NCI-H69 (cell line): Measurements from ENCODE around the gene FBXL22.

Experiments
- DNase-seq: peaks from one replicate; lab custom pipeline; 2025; lab: John Stamatoyannopoulos, UW

FBXL22 gene

GRCh38 chr15:63593705-63594671 is 3.2 kb upstream of the FBXL22 start:
- no peak for DNase-seq

GRCh38 chr15:63595065-63595464 is 2.1 kb upstream of the FBXL22 start:
- DNase-seq = no peak

GRCh38 chr15:63595688-63596087 is 1.5 kb upstream of the FBXL22 start:
- no peak for DNase-seq

GRCh38 chr15:63596676-63597037 is 530 bp upstream of the FBXL22 start:
- no peak for DNase-seq

DNA sequence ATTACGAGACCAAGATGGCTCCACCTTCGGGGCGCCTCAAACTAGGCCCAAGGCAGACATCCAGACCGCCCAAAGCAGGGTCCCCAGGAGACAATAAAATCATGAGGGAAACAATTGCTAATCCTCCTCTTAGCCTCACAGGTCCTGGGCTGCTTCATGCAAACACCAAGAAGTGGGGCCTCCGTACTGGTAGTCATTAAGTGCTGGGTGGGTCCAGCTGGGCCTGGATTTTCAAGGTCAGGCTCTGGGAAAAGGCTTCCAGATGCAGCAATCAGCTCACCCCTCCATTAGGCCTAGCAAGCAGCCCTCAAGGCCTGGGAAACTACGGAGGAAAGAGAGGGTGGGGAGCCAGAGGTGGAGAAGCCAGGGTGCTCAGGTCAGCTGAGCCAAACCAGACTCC is 634 bp downstream of the FBXL22 start:
- peak; percentile 30 for DNase-seq

- peak; percentile 42 for DNase-seq
These were observed 1.6 kb downstream of the FBXL22 start for GRCh38 chr15:63598473-63599400.

DNA sequence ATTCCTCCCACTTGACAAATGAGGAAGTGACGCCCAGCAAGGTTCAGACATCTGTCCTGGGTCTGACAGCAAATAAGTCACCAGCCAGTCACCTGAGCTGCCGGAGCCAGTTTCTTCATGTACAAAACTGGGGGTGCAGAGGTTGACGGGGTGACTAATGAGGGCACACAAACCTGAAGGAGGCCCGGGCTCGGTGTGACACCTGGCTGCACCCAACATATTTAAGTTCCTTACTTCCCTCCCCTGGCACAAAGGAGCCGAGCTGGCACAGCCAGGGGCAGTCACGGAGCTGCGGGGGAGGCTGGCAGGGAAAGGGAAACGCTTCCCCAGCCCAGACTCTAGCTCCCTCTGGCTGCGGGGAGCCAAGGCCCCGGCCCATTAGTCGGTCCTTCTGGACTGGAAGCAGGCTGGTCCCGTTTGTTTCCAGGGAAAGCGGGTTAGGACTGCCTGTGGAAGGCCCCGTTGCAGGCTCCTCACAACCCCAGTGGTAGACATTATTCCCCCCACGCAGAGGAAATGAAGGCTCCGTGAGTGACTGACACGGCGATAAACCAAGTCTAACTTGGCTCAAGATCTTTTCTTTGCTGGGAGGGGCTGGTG is 2.3 kb downstream of the FBXL22 start:
- DNase-seq = peak; percentile 88

- DNase-seq = peak; percentile 81
These were observed 2.9 kb downstream of the FBXL22 start for GRCh38 chr15:63600001-63600615.

- peak; percentile 99 for DNase-seq
These were observed 3.4 kb downstream of the FBXL22 start for GRCh38 chr15:63600616-63601025.

DNA sequence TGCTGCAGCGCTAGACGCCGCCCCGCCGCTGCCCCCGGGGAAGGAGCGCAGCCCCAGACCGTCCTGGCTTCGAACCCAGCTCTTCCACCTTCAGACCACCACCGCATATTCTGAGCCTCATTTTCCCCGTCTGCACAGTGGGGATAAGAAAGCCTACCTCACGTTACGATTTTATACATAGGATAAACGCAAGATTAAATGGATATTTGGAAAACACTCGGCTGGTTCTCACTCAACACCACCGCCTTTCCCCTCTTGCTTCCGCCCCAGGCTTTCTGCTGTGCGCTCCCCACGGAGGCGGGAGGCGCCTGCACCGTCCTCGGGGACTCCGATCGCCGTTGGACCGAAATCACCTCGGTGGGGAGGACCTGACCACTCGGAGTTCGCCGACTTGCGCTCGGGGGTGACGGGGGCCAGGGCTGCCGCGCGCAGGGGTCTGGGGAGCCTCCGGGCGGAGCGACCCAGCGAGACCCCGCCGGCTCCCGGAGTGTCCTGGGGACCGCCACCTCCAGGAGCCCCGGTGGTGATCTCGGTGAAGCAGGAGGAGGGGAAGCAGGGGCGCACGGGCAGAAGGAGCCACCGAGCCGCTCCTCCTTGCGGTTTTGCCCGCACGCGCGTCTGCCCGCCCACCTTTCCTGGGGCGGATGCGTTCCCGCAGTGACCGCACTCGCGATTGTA is 4.0 kb downstream of the FBXL22 start:
- DNase-seq = peak; percentile 84

DNA sequence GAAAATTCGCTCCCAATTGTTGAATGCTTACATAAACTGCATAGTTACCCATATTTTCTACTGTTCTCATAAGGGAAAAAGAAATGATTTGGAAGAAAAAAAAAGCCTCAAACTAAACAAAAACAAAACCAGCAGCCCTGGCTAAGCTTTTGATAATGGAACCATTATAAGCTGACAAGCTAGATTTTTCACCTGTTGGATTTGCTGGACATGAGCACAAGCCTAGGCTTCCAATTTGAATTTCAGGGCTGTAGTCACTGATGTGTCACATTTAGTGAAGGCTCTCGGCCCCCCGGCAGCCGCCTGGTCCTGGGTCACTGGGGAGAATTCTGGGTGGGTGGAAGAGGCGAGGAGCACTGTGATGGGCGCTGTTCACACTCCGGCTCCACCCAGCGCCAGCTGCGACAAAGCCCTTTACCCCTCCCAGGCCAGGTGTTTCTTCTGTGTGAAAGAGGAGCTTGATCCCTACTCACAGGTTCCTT is 4.6 kb downstream of the FBXL22 start:
- DNase-seq = peak; percentile 88

DNA sequence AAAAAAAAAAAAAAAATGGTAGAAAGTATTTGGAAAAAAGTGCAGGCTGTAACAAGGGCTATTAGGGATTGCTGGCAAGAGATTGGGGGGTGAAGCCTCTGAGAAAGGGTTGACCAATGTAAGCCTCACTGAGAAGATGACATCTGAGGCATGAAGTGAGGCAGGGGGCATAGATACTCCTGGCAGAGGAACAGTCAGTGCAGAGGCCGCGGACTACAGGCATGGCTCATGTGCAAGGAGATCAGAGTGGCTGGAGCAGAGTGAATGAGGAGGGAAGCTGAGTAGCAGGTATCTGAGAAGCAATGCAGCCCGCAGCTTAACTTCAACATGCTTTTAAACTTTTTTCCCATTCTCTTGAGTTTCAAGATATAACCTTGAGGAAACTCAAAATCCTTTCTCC is 5.4 kb downstream of the FBXL22 start:
- DNase-seq = no peak

DNA sequence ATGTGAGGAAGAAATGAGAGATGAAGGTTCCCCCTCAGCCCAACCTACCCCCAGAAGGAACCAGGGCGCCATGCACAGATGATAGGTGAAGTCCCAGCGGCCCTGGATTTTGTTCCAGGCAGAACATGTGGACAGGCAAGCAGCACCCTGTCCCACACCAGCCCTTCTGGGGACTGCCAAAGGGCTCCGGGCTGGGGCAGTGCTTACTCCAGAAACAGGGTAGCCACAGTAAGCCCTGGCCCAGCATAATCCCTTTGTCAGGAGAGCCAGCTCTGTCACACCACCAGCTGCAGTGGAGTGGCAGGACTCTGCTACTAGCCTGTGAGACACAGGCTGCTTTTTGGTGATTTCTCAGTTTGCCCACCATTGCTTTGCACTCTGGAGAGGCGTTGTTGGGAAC is 6.3 kb downstream of the FBXL22 start:
- no peak for DNase-seq

DNA sequence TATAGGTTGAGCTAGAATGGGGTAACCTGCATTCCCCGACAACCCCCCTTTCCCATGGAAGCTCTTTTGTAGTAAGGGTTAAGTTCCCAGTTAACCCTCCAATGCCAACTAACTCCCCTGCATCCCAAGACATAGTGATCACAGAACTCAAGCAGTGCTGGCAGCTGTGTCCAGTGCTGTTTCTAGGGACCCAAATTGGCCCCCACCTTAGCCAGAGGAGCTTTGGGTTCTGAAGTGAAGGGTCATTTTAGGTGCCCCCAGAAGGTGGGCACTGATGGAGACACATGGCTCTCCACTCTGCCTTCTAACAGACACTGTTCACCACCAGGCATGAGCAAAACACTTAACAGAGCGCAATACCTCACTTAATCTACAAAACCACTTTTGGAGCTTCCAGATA is 7.1 kb downstream of the FBXL22 start:
- no peak for DNase-seq

- no peak for DNase-seq
These were observed 7.8 kb downstream of the FBXL22 start for GRCh38 chr15:63605036-63605435.

GRCh38 chr15:63605816-63606215 is 8.6 kb downstream of the FBXL22 start:
- DNase-seq = no peak

- no peak for DNase-seq
These were observed 9.1 kb downstream of the FBXL22 start for GRCh38 chr15:63606308-63606707.

DNA sequence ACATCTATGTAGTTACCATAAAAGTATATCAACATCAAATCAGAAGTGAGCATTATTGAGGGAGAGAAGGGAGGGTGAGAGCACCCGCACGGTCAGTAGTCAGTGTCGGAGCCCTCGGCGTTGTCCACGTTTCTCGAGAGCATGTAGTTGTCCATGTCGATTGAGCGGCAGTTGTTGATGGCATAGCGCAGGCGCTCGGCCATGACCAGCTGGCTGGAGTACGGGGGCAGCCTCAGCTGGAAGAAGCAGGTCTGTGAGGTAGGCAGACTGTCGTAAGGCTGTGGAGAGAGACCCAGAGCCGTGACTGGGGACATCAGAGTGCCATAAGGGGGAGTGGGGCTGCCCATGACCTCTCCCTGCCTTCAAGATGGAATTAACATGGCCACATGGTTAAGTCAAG is 11.8 kb downstream of the FBXL22 start:
- DNase-seq = no peak

GRCh38 chr15:63609448-63609847 is 12.3 kb downstream of the FBXL22 start:
- no peak for DNase-seq

DNA sequence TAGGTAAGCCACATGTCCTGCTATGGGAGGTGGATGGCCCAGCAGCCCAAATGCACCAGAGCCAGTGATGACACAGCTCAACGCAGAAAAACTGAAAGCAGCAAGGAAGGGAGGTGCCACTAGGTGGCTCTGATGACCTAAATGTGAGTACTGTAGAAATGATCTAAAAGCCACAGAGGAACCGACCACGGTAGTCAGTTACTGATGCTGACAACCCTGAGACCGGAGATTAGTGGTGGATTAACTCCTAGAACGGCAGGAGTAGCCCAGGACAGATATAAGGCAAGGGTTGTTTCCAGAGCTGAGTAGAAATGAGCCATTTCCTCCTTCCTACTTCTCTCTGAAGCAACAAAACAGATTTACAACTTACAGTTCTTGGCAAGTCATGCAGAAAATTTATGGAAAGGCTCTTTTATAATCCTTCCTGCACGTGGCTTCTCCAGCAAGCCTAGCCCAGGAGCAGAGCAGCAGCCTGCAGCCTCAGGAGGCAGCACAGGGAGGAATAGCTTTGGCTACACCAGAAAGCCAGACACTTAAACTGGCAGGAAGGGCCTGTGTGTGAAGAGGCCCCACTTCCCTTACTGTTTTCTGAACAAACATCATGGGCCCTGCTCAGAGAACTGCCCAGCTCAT is 13.1 kb downstream of the FBXL22 start:
- DNase-seq = peak; percentile 91

DNA sequence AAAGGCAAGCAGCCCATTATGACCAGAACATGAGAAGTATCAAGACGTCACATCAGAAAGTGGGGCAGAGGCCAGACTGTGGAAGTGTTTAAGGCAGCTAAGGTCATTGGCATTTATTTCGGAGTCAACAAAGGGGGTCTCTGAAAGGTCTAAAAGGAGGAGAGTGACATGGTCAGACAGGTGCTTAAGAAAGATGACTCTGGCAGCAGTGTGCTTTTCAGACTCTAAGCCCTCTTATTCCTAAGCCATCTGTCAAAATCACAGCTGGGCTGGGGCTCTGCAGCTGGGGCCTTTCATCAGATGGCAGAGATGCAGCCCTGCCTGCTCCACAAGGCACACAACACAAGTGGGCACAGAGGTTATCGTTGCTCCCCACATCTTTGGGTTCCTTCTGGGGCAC is 14.0 kb downstream of the FBXL22 start:
- DNase-seq = peak; percentile 59
